Nephron (organoid): ENCODE data around the gene CC2D1B.

Experiments
- H3K27ac Mint-ChIP-seq, 3 experiments: 2 replicates each; pipeline ENCODE4 v1.8.0; 2020; ENCODE audit warnings: mixed read lengths in 3 of 3, mild to moderate bottlenecking in 2 of 3, moderate library complexity in 1 of 3
- H3K27me3 Mint-ChIP-seq: 2 replicates; pipeline ENCODE4 v1.8.0; 2021; ENCODE audit warnings: low read depth, mild to moderate bottlenecking, moderate library complexity, mixed read lengths
- H3K36me3 Mint-ChIP-seq: 2 replicates; pipeline ENCODE4 v1.8.0; 2020; ENCODE audit warnings: low read depth, mixed read lengths
- H3K4me1 Mint-ChIP-seq: 2 replicates; pipeline ENCODE4 v1.8.0; 2020; ENCODE audit warnings: mixed read lengths
- H3K4me3 Mint-ChIP-seq, 3 experiments: 2 replicates each; pipeline ENCODE4 v1.8.0; 2020; ENCODE audit warnings: mild to moderate bottlenecking in 3 of 3, mixed read lengths in 3 of 3, moderate library complexity in 2 of 3
- H3K9me3 Mint-ChIP-seq: 2 replicates; pipeline ENCODE4 v1.8.0; 2020; ENCODE audit warnings: mixed read lengths
- CTCF ChIP-seq, 3 experiments: fragments of 200-600 bp; sonication (generic); IDR thresholded peaks; one replicate each; pipeline ENCODE4 v1.5.0; 2021; ENCODE audit warnings: antibody characterized with exemption in 3 of 3; ENCODE audit not compliant: unreplicated experiment in 3 of 3

The CC2D1B gene

GRCh38 chr1:52365746-52366516, at the start of gene CC2D1B:
Gene CC2D1B, minus strand, starts transcription at chr1:52366205. Its CDS starts 1,585 bp downstream, at chr1:52364620.
- Mint-ChIP-seq H3K27me3 (peaks cover 12% of the 10 kb centered on the region), H3K4me3 (peak within 1 kb of the TSS; percentile 97), H3K9me3 (no peaks in the 10 kb centered on the region), H3K27ac (peak within 1 kb of the TSS; percentile 83 to 98 (median 96)), H3K36me3 (peaks cover 18% of the 10 kb centered on the region), H3K4me1 (peaks cover 22% of the 10 kb centered on the region)
- peak in 2 of 3 experiments; percentile 11 to 18 for TF ChIP-seq CTCF (IDR thresholded peaks at IDR 0.05; ENCODE audit: unreplicated experiment in 3 of 3)

- H3K9me3 Mint-ChIP-seq = no peaks in the 10 kb centered on the region
Measured at GRCh38 chr1:52414942-52415341, 48.9 kb upstream of the CC2D1B start.

GRCh38 chr1:52413410-52413989, 47.5 kb upstream of the CC2D1B start:
- Mint-ChIP-seq H3K27ac (no peak overlapping the region), H3K4me1 (no peaks in the 10 kb centered on the region), H3K4me3 (no peak overlapping the region), H3K27me3 (no peaks in the 10 kb centered on the region), H3K9me3 (no peaks in the 10 kb centered on the region), H3K36me3 (peaks cover 74% of the 10 kb centered on the region)
- TF ChIP-seq CTCF (IDR thresholded peaks at IDR 0.05; ENCODE audit: unreplicated experiment in 3 of 3) = no peak

More at GRCh38 chr1:52414942-52415341, 48.9 kb upstream of the CC2D1B start:
- Mint-ChIP-seq H3K4me1 (no peaks in the 10 kb centered on the region), H3K36me3 (peaks cover 77% of the 10 kb centered on the region), H3K27me3 (no peaks in the 10 kb centered on the region), H3K27ac (no peak overlapping the region), H3K4me3 (no peak overlapping the region)
- no peak for TF ChIP-seq CTCF (IDR thresholded peaks at IDR 0.05; ENCODE audit: unreplicated experiment in 3 of 3)

GRCh38 chr1:52404975-52405338, 39.0 kb upstream of the CC2D1B start:
- peak overlapping the region; percentile 92 to 99 (median 99) for H3K27ac Mint-ChIP-seq

GRCh38 chr1:52404116-52404974, 38.3 kb upstream of the CC2D1B start, which contains the start of the genes ORC1 and PRPF38A:
Gene ORC1, minus strand, starts transcription at chr1:52404423. Its CDS starts 2,200 bp downstream, at chr1:52402223.
Gene PRPF38A, plus strand, starts transcription at chr1:52404602. Its CDS starts 148 bp downstream, at chr1:52404750.
- H3K9me3 Mint-ChIP-seq = no peaks in the 10 kb centered on the region
- H3K27me3 Mint-ChIP-seq = no peaks in the 10 kb centered on the region
- H3K4me3 Mint-ChIP-seq = peak within 1 kb of the TSS; percentile 98 to 99 (median 98)
- peak in 2 of 3 experiments; percentile 44 to 54 for TF ChIP-seq CTCF (IDR thresholded peaks at IDR 0.05; ENCODE audit: unreplicated experiment in 3 of 3)
- peaks cover 29% of the 10 kb centered on the region for H3K4me1 Mint-ChIP-seq
- H3K36me3 Mint-ChIP-seq = peaks cover 41% of the 10 kb centered on the region
- peak within 1 kb of the TSS; percentile 92 to 99 (median 99) for H3K27ac Mint-ChIP-seq

More at GRCh38 chr1:52404975-52405338, 39.0 kb upstream of the CC2D1B start:
- peaks cover 38% of the 10 kb centered on the region for H3K36me3 Mint-ChIP-seq
- no peaks in the 10 kb centered on the region for H3K9me3 Mint-ChIP-seq
- H3K4me1 Mint-ChIP-seq = peaks cover 29% of the 10 kb centered on the region
- peak in 1 of 3 experiments; percentile 8 for TF ChIP-seq CTCF (IDR thresholded peaks at IDR 0.05; ENCODE audit: unreplicated experiment in 3 of 3)
- H3K27me3 Mint-ChIP-seq = no peaks in the 10 kb centered on the region
- peak overlapping the region; percentile 98 to 99 (median 98) for H3K4me3 Mint-ChIP-seq
